Endothelial cell of umbilical vein (primary cell): ENCODE measurements around the gene ADRM1. TPM values are rescaled to one million over a fixed set of nuclear protein-coding genes. Genes with fewer than 3 reads are reported as not detected.

Experiments
- BruUV-seq: library from RNA; stranded (reverse); fragments of 400-500 nt; replicated peaks from 2 replicates; lab custom pipeline; 2021; lab: Mats Ljungman, UMichigan
- CTCF ChIA-PET: fragments of 300-600, 350-600 bp; sonication (Branson Sonifier 250); formaldehyde crosslinking; loops from one replicate; lab custom pipeline; 2021; ENCODE audit warnings: antibody characterized with exemption, inconsistent platforms; lab: Charles Lee
- POLR2A ChIA-PET: fragments of 300-600, 350-600 bp; sonication (Branson Sonifier 250); formaldehyde crosslinking; loops from one replicate; lab custom pipeline; 2021; ENCODE audit warnings: antibody characterized with exemption, inconsistent platforms; lab: Charles Lee
- DNase-seq: peaks from one replicate; pipeline ENCODE4 v3.0.0-alpha.2; 2011; ENCODE audit warnings: low read depth, low spot score
- FAIRE-seq: peaks from 2 replicates; lab custom pipeline; 2011; peaks lifted over from hg19 to GRCh38; lab: Jason Lieb, UNC
- H2AFZ ChIP-seq: 2 replicates; pipeline ENCODE4 v1.6.0; 2012; ENCODE audit warnings: low read depth, low read length, control low read depth, inconsistent platforms
- H3K27ac ChIP-seq: 2 replicates; pipeline ENCODE4 v1.5.1; 2011; ENCODE audit warnings: low read depth, mild to moderate bottlenecking, control low read depth, low read length, moderate library complexity; ENCODE audit not compliant: insufficient read depth
- H3K27me3 ChIP-seq, 2 experiments: 2 replicates each; pipeline versions ENCODE4 v1.6.0 to v1.6.1; 2011; ENCODE audit warnings: low read length in 2 of 2, mixed read lengths in 1 of 2; ENCODE audit not compliant: control insufficient read depth in 2 of 2, insufficient read depth in 2 of 2
- H3K36me3 ChIP-seq, 2 experiments: 2 replicates in 1 of 2; 3 replicates in 1 of 2; pipeline ENCODE4 v1.5.1; 2011; ENCODE audit warnings: low read length in 2 of 2, mild to moderate bottlenecking in 1 of 2, moderate library complexity in 1 of 2; ENCODE audit not compliant: control insufficient read depth in 2 of 2, insufficient read depth in 2 of 2; ENCODE audit errors: extremely low read depth in 1 of 2
- H3K4me1 ChIP-seq: 3 replicates; pipeline ENCODE4 v1.5.1; 2011; ENCODE audit warnings: mild to moderate bottlenecking, low read length; ENCODE audit not compliant: control insufficient read depth, insufficient read depth; ENCODE audit errors: extremely low read depth
- H3K4me2 ChIP-seq: 2 replicates; pipeline ENCODE4 v1.6.1; 2011; ENCODE audit warnings: low read length, control low read depth, mixed read lengths; ENCODE audit not compliant: insufficient read depth
- H3K4me3 ChIP-seq, 3 experiments: fragments of 200-600 bp in 1 of 3; sonication (generic), shearing (Covaris generic) in 1 of 3; replicated peaks in 1 of 3; 2 replicates each; pipeline ENCODE4 v1.5.1; 2011 to 2016; ENCODE audit warnings: control low read depth in 3 of 3, low read length in 3 of 3, mild to moderate bottlenecking in 2 of 3, inconsistent platforms in 1 of 3, low read depth in 1 of 3, moderate library complexity in 1 of 3; ENCODE audit not compliant: insufficient read depth in 1 of 3
- H3K79me2 ChIP-seq: 2 replicates; pipeline ENCODE4 v1.6.0; 2012; ENCODE audit warnings: low read length, inconsistent platforms; ENCODE audit not compliant: control insufficient read depth, insufficient read depth
- H3K9ac ChIP-seq: replicated peaks from 2 replicates; pipeline ENCODE3; 2011; ENCODE audit warnings: low read length, control low read depth; ENCODE audit not compliant: insufficient read depth; ENCODE audit errors: extremely low read depth
- H3K9me1 ChIP-seq: replicated peaks from 3 replicates; pipeline ENCODE4 v1.6.0; 2011; ENCODE audit warnings: mild to moderate bottlenecking, low read length; ENCODE audit not compliant: control insufficient read depth, insufficient read depth; ENCODE audit errors: extremely low read depth
- H3K9me3 ChIP-seq: replicated peaks from 2 replicates; pipeline ENCODE4 v1.5.1; 2012; ENCODE audit warnings: low read length, inconsistent platforms; ENCODE audit not compliant: control insufficient read depth, insufficient read depth
- H4K20me1 ChIP-seq: replicated peaks from 2 replicates; pipeline ENCODE3; 2011; ENCODE audit warnings: mild to moderate bottlenecking, low read length; ENCODE audit not compliant: control insufficient read depth, insufficient read depth; ENCODE audit errors: extremely low read depth
- FOS ChIP-seq: IDR thresholded peaks from 2 replicates; pipeline ENCODE4 v1.6.1; 2011; ENCODE audit warnings: mild to moderate bottlenecking, low read length, moderate library complexity, borderline replicate concordance; ENCODE audit not compliant: insufficient read depth
- MAX ChIP-seq: IDR thresholded peaks from 2 replicates; pipeline ENCODE4 v1.6.1; 2011; ENCODE audit not compliant: insufficient read depth, insufficient read length
- POLR2A ChIP-seq: IDR thresholded peaks from 2 replicates; pipeline ENCODE4 v1.6.1; 2012; ENCODE audit warnings: low read depth, mild to moderate bottlenecking, control low read depth, low read length
- POLR2AphosphoS5 ChIP-seq: IDR thresholded peaks from 2 replicates; pipeline ENCODE4 v1.6.1; 2012; ENCODE audit warnings: low read depth, mild to moderate bottlenecking, control low read depth, low read length, moderate library complexity; ENCODE audit not compliant: insufficient read depth
- dilution Hi-C: fragments of 300-500 bp; cut with MboI; formaldehyde crosslinking; loops from one replicate; pipeline ENCODE4 v1.15.0; 2019; ENCODE audit warnings: low sequenced_read_pairs; ENCODE audit not compliant: extremely low pct_ligation_motif_present
- intact Hi-C: fragments of 100-400 bp; cut with micrococcal nuclease; formaldehyde crosslinking; loops from one replicate; pipeline ENCODE4 v1.10.0; 2022
- polyA plus RNA-seq, 4 experiments: library from polyadenylated mRNA; depleted of rRNA in 3 of 4; stranded (reverse) in 3 of 4; unstranded in 1 of 4; fragments of >200 nt; gene quantifications; 2 replicates each; pipeline versions ENCODE4 v1.2.1 to v1.2.3, GENCODE V29; 2011 to 2012; ENCODE audit warnings: missing spikeins in 1 of 4
- total RNA-seq: library from RNA; stranded (reverse); gene quantifications from 2 replicates; pipeline ENCODE4 v1.2.3, GENCODE V29; 2021
- TF ChIP-seq, protein P1 (sequence below), 2 donors: IDR thresholded peaks; 1 replicate in 1 of 2; 2 replicates in 1 of 2; pipeline ENCODE4 v1.5.1; 2011; ENCODE audit warnings: low read length in 2 of 2, mild to moderate bottlenecking in 2 of 2, moderate library complexity in 2 of 2, control low read depth in 1 of 2, inconsistent platforms in 1 of 2, low read depth in 1 of 2; ENCODE audit not compliant: insufficient read depth in 1 of 2; ENCODE audit errors: extremely low read depth in 1 of 2

Gene ADRM1
- total and polyA plus RNA-seq, 2 donors (not counting 3 experiments of a cell fraction or from before 2014, with no cell fraction given) = 154 to 179 TPM

DNA sequence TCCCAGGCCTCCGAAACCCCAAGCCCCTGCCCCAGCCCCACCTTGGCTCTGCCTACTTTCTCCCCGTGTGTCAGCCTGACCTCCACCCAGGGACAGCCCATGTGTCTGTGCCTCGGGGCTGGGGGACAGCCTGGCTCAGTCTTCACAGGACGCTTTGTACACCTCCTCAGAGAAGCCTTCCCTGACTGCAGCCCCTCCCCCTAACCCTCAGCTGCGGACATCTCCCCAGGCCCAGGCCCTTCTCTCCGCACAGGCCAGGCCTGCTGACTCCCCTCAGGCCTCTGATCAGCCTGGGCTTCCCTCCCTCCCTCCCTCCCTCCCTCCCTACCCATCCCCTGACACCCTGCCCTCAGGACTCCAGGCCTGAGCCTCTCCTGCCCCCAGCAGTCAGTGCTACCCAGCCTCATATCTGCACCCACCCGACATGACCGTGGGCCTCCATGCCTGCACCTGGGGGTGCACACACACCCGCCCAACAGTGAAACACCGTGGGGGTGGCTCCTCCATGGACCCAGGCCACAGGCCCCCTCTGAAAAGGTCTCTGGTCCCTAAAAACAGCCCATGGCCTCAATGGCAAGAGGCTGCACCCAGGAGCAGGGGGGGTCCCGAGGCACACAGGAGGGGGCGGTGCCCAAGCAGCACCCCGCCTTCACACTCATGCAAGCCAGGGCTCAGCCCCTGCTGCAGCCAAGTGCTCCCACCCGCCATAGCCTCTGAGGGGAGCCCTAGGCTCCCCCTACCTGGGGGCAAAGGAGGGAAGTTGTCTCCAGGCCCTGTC is 51.4 kb downstream of the ADRM1 start:
- no peak overlapping the region for H2AFZ ChIP-seq
- no peaks in the 10 kb centered on the region for H4K20me1 ChIP-seq
- H3K27me3 ChIP-seq = no peaks in the 10 kb centered on the region
- FAIRE-seq (no peak), DNase-seq (no peak)
- intact Hi-C loops (no loop called here), dilution Hi-C loops (no loop called here)
- peaks cover 2 to 14% of the 10 kb centered on the region in 2 experiments for H3K36me3 ChIP-seq
- H3K4me1 ChIP-seq = peaks cover 42% of the 10 kb centered on the region
- no peak for TF ChIP-seq POLR2AphosphoS5
- TF ChIP-seq, protein P1, sequence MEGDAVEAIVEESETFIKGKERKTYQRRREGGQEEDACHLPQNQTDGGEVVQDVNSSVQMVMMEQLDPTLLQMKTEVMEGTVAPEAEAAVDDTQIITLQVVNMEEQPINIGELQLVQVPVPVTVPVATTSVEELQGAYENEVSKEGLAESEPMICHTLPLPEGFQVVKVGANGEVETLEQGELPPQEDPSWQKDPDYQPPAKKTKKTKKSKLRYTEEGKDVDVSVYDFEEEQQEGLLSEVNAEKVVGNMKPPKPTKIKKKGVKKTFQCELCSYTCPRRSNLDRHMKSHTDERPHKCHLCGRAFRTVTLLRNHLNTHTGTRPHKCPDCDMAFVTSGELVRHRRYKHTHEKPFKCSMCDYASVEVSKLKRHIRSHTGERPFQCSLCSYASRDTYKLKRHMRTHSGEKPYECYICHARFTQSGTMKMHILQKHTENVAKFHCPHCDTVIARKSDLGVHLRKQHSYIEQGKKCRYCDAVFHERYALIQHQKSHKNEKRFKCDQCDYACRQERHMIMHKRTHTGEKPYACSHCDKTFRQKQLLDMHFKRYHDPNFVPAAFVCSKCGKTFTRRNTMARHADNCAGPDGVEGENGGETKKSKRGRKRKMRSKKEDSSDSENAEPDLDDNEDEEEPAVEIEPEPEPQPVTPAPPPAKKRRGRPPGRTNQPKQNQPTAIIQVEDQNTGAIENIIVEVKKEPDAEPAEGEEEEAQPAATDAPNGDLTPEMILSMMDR (IDR thresholded peaks at IDR 0.05; ENCODE audit: extremely low read depth in 1 of 2, insufficient read depth in 1 of 2, low read depth in 1 of 2, low read length in 2 of 2) = no peak
- no peak for TF ChIP-seq MAX
- no peak for TF ChIP-seq FOS
- no peak for TF ChIP-seq POLR2A
- ChIA-PET CTCF (interaction anchor here (1.0 kb wide), 1 partner anchor 21 kb away, joined by 3 read pairs; no protein-coding TSS in a partner anchor), POLR2A (no interaction called here)
- H3K9me3 ChIP-seq = no peaks in the 10 kb centered on the region
- no peaks in the 10 kb centered on the region for H3K9me1 ChIP-seq
- H3K4me3 ChIP-seq = no peak overlapping the region
- H3K9ac ChIP-seq = no peak overlapping the region
- peaks cover 62% of the 10 kb centered on the region for H3K79me2 ChIP-seq
- no peak overlapping the region for H3K4me2 ChIP-seq
- no TSS peak for BruUV-seq
- H3K27ac ChIP-seq = no peak overlapping the region
